H1 (cell line): ENCODE data around the gene NRXN3. TPM values are rescaled to one million over a fixed set of nuclear protein-coding genes. Genes with fewer than 3 reads are reported as not detected.

Experiments used
- CTCF ChIA-PET: fragments of 300-600 bp; sonication (Branson Sonifier 250); formaldehyde crosslinking; loops from one replicate; lab custom pipeline; 2021; ENCODE audit not compliant: partially characterized antibody; lab: Charles Lee
- POLR2A ChIA-PET: fragments of 300-600 bp; sonication (Branson Sonifier 250); formaldehyde crosslinking; loops from one replicate; lab custom pipeline; 2021; ENCODE audit warnings: inconsistent platforms; ENCODE audit not compliant: partially characterized antibody; lab: Charles Lee
- DNase-seq, 2 experiments: peaks; one replicate each; pipeline versions ENCODE4 v3.0.0 to v3.0.0-alpha.2; 2010 to 2022; ENCODE audit warnings: low spot score in 2 of 2, low read depth in 1 of 2, mixed read lengths in 1 of 2
- FAIRE-seq: peaks from 2 replicates; lab custom pipeline; 2011; peaks lifted over from hg19 to GRCh38; lab: Jason Lieb, UNC
- H2AFZ ChIP-seq: 2 replicates; pipeline ENCODE4 v1.8.1; 2012; ENCODE audit warnings: low read length, inconsistent platforms
- H2AK5ac ChIP-seq: 2 replicates; pipeline ENCODE4 v1.6.1; 2013; ENCODE audit warnings: low read depth, low read length
- H2BK120ac ChIP-seq: replicated peaks from 2 replicates; pipeline ENCODE3; 2013; ENCODE audit warnings: low read depth, low read length, inconsistent platforms
- H2BK12ac ChIP-seq: 2 replicates; pipeline ENCODE4 v1.6.1; 2013; ENCODE audit warnings: low read depth, low read length
- H2BK15ac ChIP-seq: 2 replicates; pipeline ENCODE4 v1.6.1; 2013; ENCODE audit warnings: low read length
- H2BK20ac ChIP-seq: 2 replicates; pipeline ENCODE4 v1.6.1; 2013; ENCODE audit warnings: low read length
- H2BK5ac ChIP-seq: 2 replicates; pipeline ENCODE4 v1.6.1; 2013; ENCODE audit warnings: low read depth, low read length
- H3K14ac ChIP-seq: 2 replicates; pipeline ENCODE4 v1.6.1; 2013; ENCODE audit warnings: inconsistent platforms; ENCODE audit not compliant: insufficient read length
- H3K18ac ChIP-seq: 2 replicates; pipeline ENCODE4 v1.6.1; 2013; ENCODE audit warnings: low read length; ENCODE audit errors: extremely low read depth
- H3K23ac ChIP-seq: 2 replicates; pipeline ENCODE4 v1.6.1; 2013; ENCODE audit warnings: inconsistent platforms; ENCODE audit not compliant: insufficient read length
- H3K23me2 ChIP-seq: 2 replicates; pipeline ENCODE4 v1.6.1; 2013; ENCODE audit warnings: low read depth, low read length
- H3K27ac ChIP-seq: 2 replicates; pipeline ENCODE4 v1.6.1; 2011; ENCODE audit warnings: low read depth, low read length, inconsistent platforms
- H3K27me3 ChIP-seq, 4 experiments: replicated peaks in 1 of 4; 1 replicate in 1 of 4; 2 replicates in 3 of 4; pipeline versions ENCODE4 v1.6.1 to v1.8.1; 2011 to 2013; ENCODE audit warnings: low read length in 3 of 4, mild to moderate bottlenecking in 3 of 4, inconsistent platforms in 2 of 4, mixed read lengths in 2 of 4, moderate library complexity in 1 of 4; ENCODE audit not compliant: control insufficient read depth in 3 of 4, insufficient read depth in 3 of 4; ENCODE audit errors: extremely low read depth in 1 of 4
- H3K36me3 ChIP-seq, 4 experiments: 2 replicates each; pipeline versions ENCODE4 v1.6.1 to v1.8.1; 2011 to 2013; ENCODE audit warnings: mild to moderate bottlenecking in 4 of 4, low read length in 3 of 4, moderate library complexity in 2 of 4, control low read depth in 1 of 4, inconsistent platforms in 1 of 4; ENCODE audit not compliant: insufficient read depth in 4 of 4, control insufficient read depth in 2 of 4
- H3K4ac ChIP-seq: replicated peaks from 2 replicates; pipeline ENCODE3; 2013; ENCODE audit warnings: low read length, low read depth, mixed read lengths, inconsistent platforms; ENCODE audit not compliant: insufficient read length
- H3K4me1 ChIP-seq, 4 experiments: replicated peaks in 1 of 4; 1 replicate in 1 of 4; 2 replicates in 3 of 4; pipeline versions ENCODE4 v1.6.1 to v1.8.1; 2011 to 2013; ENCODE audit warnings: low read length in 3 of 4, inconsistent platforms in 2 of 4, mixed read lengths in 1 of 4; ENCODE audit not compliant: insufficient read depth in 4 of 4, control insufficient read depth in 3 of 4
- H3K4me2 ChIP-seq, 2 experiments: 2 replicates each; pipeline versions ENCODE4 v1.6.1 to v1.8.1; 2011 to 2013; ENCODE audit warnings: low read depth in 2 of 2, low read length in 2 of 2, control low read depth in 1 of 2, inconsistent platforms in 1 of 2, mild to moderate bottlenecking in 1 of 2; ENCODE audit not compliant: insufficient read depth in 1 of 2
- H3K4me3 ChIP-seq, 4 experiments: fragments of 200-600, 300-600 bp in 1 of 4; sonication (generic), shearing (Covaris generic), sonication (Bioruptor Twin) in 1 of 4; 2 replicates each; pipeline versions ENCODE4 v1.5.1 to v1.8.1; 2011 to 2016; ENCODE audit warnings: low read length in 4 of 4, low read depth in 3 of 4, control low read depth in 2 of 4, inconsistent platforms in 2 of 4, mild to moderate bottlenecking in 2 of 4, mixed read lengths in 1 of 4, moderate library complexity in 1 of 4; ENCODE audit not compliant: insufficient read depth in 2 of 4; ENCODE audit errors: extremely low read depth in 1 of 4
- H3K56ac ChIP-seq: replicated peaks from 2 replicates; pipeline ENCODE3; 2013; ENCODE audit warnings: low read depth, mild to moderate bottlenecking, mixed read lengths, low read length, inconsistent platforms; ENCODE audit not compliant: insufficient read length
- H3K79me1 ChIP-seq: 2 replicates; pipeline ENCODE4 v1.6.1; 2013; ENCODE audit warnings: low read depth, low read length, control low read depth
- H3K79me2 ChIP-seq, 2 experiments: 2 replicates each; pipeline versions ENCODE4 v1.6.1 to v1.8.1; 2012 to 2013; ENCODE audit warnings: low read length in 2 of 2, mild to moderate bottlenecking in 2 of 2, inconsistent platforms in 1 of 2; ENCODE audit not compliant: insufficient read depth in 2 of 2, control insufficient read depth in 1 of 2
- H3K9ac ChIP-seq, 4 experiments: replicated peaks in 1 of 4; 1 replicate in 1 of 4; 2 replicates in 3 of 4; pipeline versions ENCODE4 v1.6.1 to v1.8.1; 2011 to 2013; ENCODE audit warnings: low read depth in 3 of 4, low read length in 3 of 4, control low read depth in 2 of 4, mild to moderate bottlenecking in 2 of 4, moderate library complexity in 2 of 4, inconsistent platforms in 1 of 4; ENCODE audit errors: extremely low read depth in 1 of 4
- H3K9me3 ChIP-seq, 2 experiments: 2 replicates each; pipeline versions ENCODE4 v1.6.1 to v1.8.1; 2012 to 2013; ENCODE audit warnings: mild to moderate bottlenecking in 2 of 2, moderate library complexity in 2 of 2, control low read depth in 1 of 2, inconsistent platforms in 1 of 2, low read depth in 1 of 2, low read length in 1 of 2, mixed read lengths in 1 of 2; ENCODE audit not compliant: insufficient read depth in 2 of 2
- H4K20me1 ChIP-seq, 2 experiments: replicated peaks in 1 of 2; 2 replicates each; pipeline versions ENCODE3 to v1.8.1; 2011 to 2013; ENCODE audit warnings: inconsistent platforms in 2 of 2, low read length in 2 of 2, mild to moderate bottlenecking in 1 of 2; ENCODE audit not compliant: insufficient read depth in 2 of 2, control insufficient read depth in 1 of 2
- H4K5ac ChIP-seq: 2 replicates; pipeline ENCODE4 v1.6.1; 2013; ENCODE audit warnings: low read length, low read depth, mixed read lengths, inconsistent platforms; ENCODE audit not compliant: insufficient read length
- H4K8ac ChIP-seq: 2 replicates; pipeline ENCODE4 v1.8.0; 2013; ENCODE audit warnings: mild to moderate bottlenecking, moderate library complexity, low read length, inconsistent platforms; ENCODE audit not compliant: insufficient read depth; ENCODE audit errors: extremely low read depth
- H4K91ac ChIP-seq: replicated peaks from 2 replicates; pipeline ENCODE3; 2013; ENCODE audit warnings: low read length, mixed read lengths, inconsistent platforms; ENCODE audit not compliant: insufficient read length
- CBX8 ChIP-seq: fragments of 300-800, 300-1000 bp; sonication (generic); IDR thresholded peaks from 2 replicates; pipeline ENCODE4 v1.7.1; 2016; ENCODE audit warnings: low read depth, low read length, borderline replicate concordance
- FOSL1 ChIP-seq: IDR thresholded peaks from 2 replicates; pipeline ENCODE4 v1.6.1; 2011; ENCODE audit warnings: mild to moderate bottlenecking, low read depth, low read length, moderate library complexity; ENCODE audit not compliant: insufficient read depth
- GABPA ChIP-seq: IDR thresholded peaks from 2 replicates; pipeline ENCODE4 v1.6.1; 2011; ENCODE audit warnings: mild to moderate bottlenecking, low read length, moderate library complexity, borderline replicate concordance; ENCODE audit not compliant: insufficient read depth
- JUN ChIP-seq: IDR thresholded peaks from 2 replicates; pipeline ENCODE4 v1.6.1; 2011; ENCODE audit warnings: low read depth, mild to moderate bottlenecking, improper control_type of control experiment, low read length
- KDM1A ChIP-seq: fragments of 200-600, 300-600 bp; sonication (generic); IDR thresholded peaks from 2 replicates; pipeline ENCODE4 v1.7.1; 2016; ENCODE audit warnings: mild to moderate bottlenecking, low read length, borderline replicate concordance
- KDM5A ChIP-seq: fragments of 200-600 bp; IDR thresholded peaks from 2 replicates; pipeline ENCODE4 v1.7.1; 2012; ENCODE audit warnings: mild to moderate bottlenecking, low read length, inconsistent platforms, mixed read lengths
- POLR2AphosphoS5 ChIP-seq: IDR thresholded peaks from 2 replicates; pipeline ENCODE4 v1.6.1; 2011; ENCODE audit warnings: low read depth, low read length
- SIN3A ChIP-seq, 2 experiments: IDR thresholded peaks in 1 of 2; conservative IDR thresholded peaks in 1 of 2; 2 replicates each; pipeline ENCODE4 v1.6.1; 2011 to 2012; ENCODE audit warnings: low read length in 2 of 2, improper control_type of control experiment in 1 of 2, low read depth in 1 of 2, mild to moderate bottlenecking in 1 of 2
- TCF12 ChIP-seq: IDR thresholded peaks from 2 replicates; pipeline ENCODE4 v1.6.1; 2011; ENCODE audit warnings: low read depth, mild to moderate bottlenecking, low read length
- WGBS, 2 experiments: shearing (Covaris generic) in 1 of 2; methylation state at CpG; one replicate each; pipeline versions ENCODE4 v1.1.6 to v1.1.7; 2013 to 2015; ENCODE audit warnings: low lambda C conversion rate in 2 of 2, mixed read lengths in 2 of 2, inconsistent platforms in 1 of 2, low coverage in 1 of 2, missing lambda C conversion rate in 1 of 2; ENCODE audit not compliant: insufficient replicate concordance in 2 of 2, insufficient coverage in 1 of 2, insufficient read length in 1 of 2; ENCODE audit errors: extremely low coverage in 1 of 2, missing lambda C conversion rate in 1 of 2; 5-methylcytosine and 5-hydroxymethylcytosine counted together
- polyA plus RNA-seq, 7 experiments: library from polyadenylated mRNA; depleted of rRNA in 3 of 7; stranded (reverse) in 5 of 7; unstranded in 2 of 7; fragments of >200 nt in 5 of 7; fragments of 200-250 nt in 2 of 7; gene quantifications; 1 replicate in 5 of 7; 2 replicates in 1 of 7; 4 replicates in 1 of 7; pipeline versions ENCODE4 v1.2.1 to v1.2.3, GENCODE V29; 2011 to 2013; ENCODE audit warnings: missing spikeins in 2 of 7, mixed read lengths in 2 of 7
- total RNA-seq: library from RNA; stranded (reverse); fragmentation: NEBNext Ultra II Directional; extraction: Animal tissue kit (Norgen Biotek cat#: 25700); gene quantifications from 2 replicates; pipeline ENCODE4 v1.2.1, GENCODE V29; 2021

NRXN3 gene
- total and polyA plus RNA-seq, 2 of the 8 experiments (the other 6 are each of a cell fraction or from before 2014, with no cell fraction given), result 2.6 to 4.1 TPM

GRCh38 chr14:79018836-79019235 is 848.7 kb downstream of the NRXN3 start:
- Histone ChIP-seq H3K36me3 (no peaks in the 10 kb centered on the region), H3K23me2 (no peaks in the 10 kb centered on the region), H4K91ac (no peak overlapping the region), H3K9me3 (no peaks in the 10 kb centered on the region), H2AFZ (no peak overlapping the region), H3K4ac (no peak overlapping the region), H2AK5ac (no peak overlapping the region), H3K9ac (no peak overlapping the region), H4K20me1 (no peaks in the 10 kb centered on the region), H3K56ac (no peak overlapping the region), H3K79me1 (no peaks in the 10 kb centered on the region), H3K79me2 (no peaks in the 10 kb centered on the region), H3K14ac (no peak overlapping the region), H3K4me3 (no peak overlapping the region), H4K8ac (no peak overlapping the region), H2BK5ac (no peak overlapping the region), H2BK20ac (no peak overlapping the region), H2BK12ac (no peak overlapping the region), H3K4me2 (no peak overlapping the region), H4K5ac (no peak overlapping the region), H3K4me1 (no peaks in the 10 kb centered on the region), H2BK15ac (no peak overlapping the region), H2BK120ac (no peak overlapping the region), H3K27ac (no peak overlapping the region), H3K23ac (no peak overlapping the region), H3K27me3 (no peaks in the 10 kb centered on the region), H3K18ac (no peak overlapping the region)
- DNase-seq (no peak), FAIRE-seq (no peak)
- WGBS, 2 experiments, result 70% methylated on average over 2 of the region's 2 CpGs; no CpG with 5 or more reads in 1 of the 2 experiments
- POLR2A ChIA-PET, result no interaction called here
- CTCF ChIA-PET, result no interaction called here
- no peak for TF ChIP-seq KDM5A
- TF ChIP-seq GABPA, result no peak
- no peak for TF ChIP-seq POLR2AphosphoS5
- TF ChIP-seq TCF12, result no peak
- TF ChIP-seq CBX8, result no peak
- TF ChIP-seq KDM1A, result no peak
- no peak for TF ChIP-seq FOSL1
- TF ChIP-seq JUN, result no peak
- TF ChIP-seq SIN3A (conservative IDR thresholded peaks at IDR 0.05 in 1 of 2, IDR thresholded peaks at IDR 0.05 in 1 of 2; ENCODE audit: low read depth in 1 of 2, low read length in 2 of 2), result no peak
